Activated CD8-positive, alpha-beta memory T cell treated with anti-CD3 and anti-CD28 coated beads, Interleukin-2, amount 10 ng/mL, durations not matched to agents 7 days and 5 days (primary cell): ENCODE data around the gene PDLIM1. TPM values are rescaled to one million over a fixed set of nuclear protein-coding genes. Genes with fewer than 3 reads are reported as not detected.

ENCODE experiments used
- ATAC-seq: fragments of 150-1000 bp; cut with Tn5 transposase; one replicate; pipeline ENCODE4 v1.10.0; 2021; ENCODE audit warnings: moderate library complexity
- CTCF ChIA-PET: fragments of 350-600 bp; sonication (Branson Sonifier 250); formaldehyde crosslinking; loops from one replicate; lab custom pipeline; 2021; ENCODE audit warnings: antibody characterized with exemption; lab: Charles Lee
- DNase-seq: peaks from one replicate; pipeline ENCODE4 v3.0.0-alpha.2; 2020
- H3K27ac Mint-ChIP-seq: one replicate; pipeline ENCODE4 v1.8.0; 2021; ENCODE audit warnings: mild to moderate bottlenecking, mixed read lengths
- H3K27me3 Mint-ChIP-seq: one replicate; pipeline ENCODE4 v1.8.0; 2021; ENCODE audit warnings: mixed read lengths
- H3K36me3 Mint-ChIP-seq: one replicate; pipeline ENCODE4 v1.8.0; 2021; ENCODE audit warnings: mild to moderate bottlenecking, mixed read lengths
- H3K4me1 Mint-ChIP-seq: one replicate; pipeline ENCODE4 v1.8.0; 2021; ENCODE audit warnings: mixed read lengths
- H3K4me3 Mint-ChIP-seq: one replicate; pipeline ENCODE4 v1.8.0; 2021; ENCODE audit warnings: mild to moderate bottlenecking, moderate library complexity, mixed read lengths
- H3K9me3 Mint-ChIP-seq: one replicate; pipeline ENCODE4 v1.8.0; 2022; ENCODE audit warnings: low read depth, mixed read lengths
- total RNA-seq, 2 experiments: library from RNA; stranded (reverse); gene quantifications; one replicate each; pipeline ENCODE4 v1.2.3, GENCODE V29; 2021

Gene PDLIM1
- total RNA-seq, 2 experiments from 2014 or later: 4.8 to 22.7 TPM

DNA sequence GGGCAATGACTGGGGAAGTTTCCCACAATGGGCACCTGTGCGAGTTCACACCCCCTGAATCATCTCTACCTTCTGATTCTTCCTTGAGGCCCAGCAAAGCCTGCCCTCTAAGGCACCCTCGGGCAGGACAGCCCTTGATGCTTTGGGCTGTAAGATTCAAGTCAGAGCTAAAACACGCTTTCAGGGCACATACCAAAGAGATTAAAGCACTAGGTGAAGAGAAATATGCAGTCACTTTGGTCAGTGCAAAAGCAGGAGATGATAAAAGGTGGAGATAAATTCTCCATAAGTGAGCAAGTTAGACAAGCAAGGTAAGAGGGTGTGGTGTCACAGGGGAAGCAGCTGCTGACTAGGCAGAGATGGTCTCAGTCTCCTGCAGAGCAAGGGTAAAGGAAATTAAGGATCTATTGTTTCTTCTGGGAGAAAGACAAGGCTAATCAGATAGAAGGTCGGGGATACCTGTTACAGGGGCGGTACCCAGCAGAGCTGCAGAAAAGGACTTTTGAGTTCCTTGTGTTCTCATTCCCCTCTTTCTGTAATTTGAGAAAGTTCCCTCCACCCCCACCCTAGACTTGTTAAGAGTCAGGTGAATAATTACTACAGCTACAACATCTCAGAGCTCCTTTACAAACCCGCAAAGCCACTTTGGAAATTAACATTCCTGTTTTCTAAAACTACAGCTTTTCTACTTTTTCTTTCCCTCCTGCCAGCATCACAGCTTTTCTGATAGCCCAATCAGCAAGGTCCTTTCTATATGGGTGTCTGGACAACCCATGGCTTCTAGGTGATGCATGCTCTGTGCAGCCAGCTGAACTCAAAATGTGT is 26.4 kb downstream of the PDLIM1 start:
- no peak overlapping the region for H3K27ac Mint-ChIP-seq
- CTCF ChIA-PET: interaction anchor here (1.0 to 1.6 kb wide), 2 partner anchors 99 to 131 kb away, joined by 3 to 8 read pairs; no protein-coding TSS in a partner anchor
- peaks cover 1% of the 10 kb centered on the region for H3K36me3 Mint-ChIP-seq
- no peaks in the 10 kb centered on the region for H3K4me1 Mint-ChIP-seq
- peaks cover 8% of the 10 kb centered on the region for H3K27me3 Mint-ChIP-seq
- DNase-seq (no peak), ATAC-seq (no peak)
- no peaks in the 10 kb centered on the region for H3K9me3 Mint-ChIP-seq
- no peak overlapping the region for H3K4me3 Mint-ChIP-seq

DNA sequence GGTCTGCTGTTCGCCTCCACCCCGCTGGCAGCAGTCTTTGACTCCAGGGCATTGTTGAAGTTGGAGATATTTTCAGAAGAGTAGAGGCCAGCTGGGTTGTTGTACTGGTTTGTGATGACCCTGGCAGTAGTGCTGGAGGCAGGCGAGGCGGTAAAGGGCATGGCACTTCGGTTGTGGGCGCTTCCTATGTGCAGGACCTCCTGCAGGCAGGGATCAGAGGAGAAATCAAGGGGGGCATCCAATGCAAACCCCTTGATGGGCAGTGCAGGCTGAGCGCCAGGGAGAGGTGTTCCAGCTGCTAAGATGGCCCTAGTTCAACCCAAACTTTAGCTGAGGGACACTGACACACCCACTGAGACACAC is 27.0 kb downstream of the PDLIM1 start:
- peaks cover 8% of the 10 kb centered on the region for H3K27me3 Mint-ChIP-seq
- H3K27ac Mint-ChIP-seq: no peak overlapping the region
- no peak for ATAC-seq
- H3K4me3 Mint-ChIP-seq: no peak overlapping the region
- no peak for DNase-seq
- no peaks in the 10 kb centered on the region for H3K9me3 Mint-ChIP-seq
- no peaks in the 10 kb centered on the region for H3K4me1 Mint-ChIP-seq
- CTCF ChIA-PET: interaction anchor here (1.6 kb wide), 1 partner anchor 99 kb away, joined by 8 read pairs; no protein-coding TSS in a partner anchor
- peaks cover 1% of the 10 kb centered on the region for H3K36me3 Mint-ChIP-seq

DNA sequence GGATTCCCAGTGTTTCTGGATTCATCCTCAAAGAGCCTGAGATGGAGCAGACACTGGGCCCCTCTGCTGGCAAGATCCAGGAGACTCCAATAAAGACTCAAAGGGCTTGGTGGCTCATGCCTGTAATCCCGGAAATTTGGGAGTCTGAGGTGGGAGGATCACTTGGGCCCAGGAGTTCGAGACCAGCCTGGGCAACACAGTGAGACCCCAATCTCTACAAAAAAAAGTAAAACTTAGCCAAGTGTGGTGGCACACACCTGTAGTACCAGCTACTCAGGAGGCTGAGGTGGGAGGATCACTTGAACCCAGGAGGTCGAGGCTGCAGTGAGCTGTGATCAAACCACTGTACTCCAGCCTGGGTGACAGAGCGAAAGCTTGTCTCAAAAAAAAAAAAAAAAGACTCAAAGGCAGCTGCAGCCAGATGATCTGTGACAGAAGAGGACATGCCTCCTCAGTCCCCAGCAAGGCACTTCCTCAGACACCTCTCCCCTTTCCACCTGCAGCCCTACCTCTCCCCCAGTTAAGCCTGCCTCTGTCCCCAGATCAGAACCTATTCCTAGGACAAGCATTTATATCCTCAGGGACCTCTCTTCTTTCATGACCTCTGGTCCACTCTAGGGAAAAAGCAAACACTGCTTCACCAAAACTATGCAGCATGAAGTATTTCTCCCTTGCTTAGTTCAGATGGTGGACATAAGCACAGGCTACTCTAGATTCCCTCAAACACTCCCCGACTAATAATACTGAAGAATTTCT is 27.9 kb downstream of the PDLIM1 start:
- peaks cover 8% of the 10 kb centered on the region for H3K27me3 Mint-ChIP-seq
- no peaks in the 10 kb centered on the region for H3K9me3 Mint-ChIP-seq
- no peak overlapping the region for H3K4me3 Mint-ChIP-seq
- ATAC-seq (no peak), DNase-seq (no peak)
- H3K4me1 Mint-ChIP-seq: no peaks in the 10 kb centered on the region
- no peak overlapping the region for H3K27ac Mint-ChIP-seq
- H3K36me3 Mint-ChIP-seq: no peaks in the 10 kb centered on the region
- CTCF ChIA-PET: no interaction called here

DNA sequence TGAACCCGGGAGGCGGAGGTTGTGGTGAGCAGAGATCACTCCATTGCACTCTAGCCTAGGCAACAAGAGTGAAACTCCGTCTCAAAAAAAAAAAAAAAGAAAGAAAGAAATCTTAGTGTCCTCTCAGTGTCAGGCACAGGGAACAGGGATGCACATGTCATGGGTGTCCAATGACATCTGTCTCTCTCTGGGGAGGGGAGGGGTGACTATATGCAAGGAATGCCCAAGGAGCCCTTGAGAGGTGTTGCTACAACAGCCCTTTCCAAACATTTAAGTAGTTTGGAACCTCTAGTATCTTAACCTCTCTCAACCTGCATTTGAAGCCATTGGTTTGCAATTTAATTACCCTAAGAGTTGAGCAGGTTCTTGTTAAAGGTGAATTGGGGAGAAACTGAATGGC is 28.9 kb downstream of the PDLIM1 start:
- Mint-ChIP-seq H3K4me1 (no peaks in the 10 kb centered on the region), H3K36me3 (peaks cover 2% of the 10 kb centered on the region), H3K4me3 (no peak overlapping the region), H3K27ac (no peak overlapping the region), H3K27me3 (peaks cover 8% of the 10 kb centered on the region), H3K9me3 (no peaks in the 10 kb centered on the region)
- no peak for ATAC-seq
- no peak for DNase-seq
- CTCF ChIA-PET: no interaction called here

DNA sequence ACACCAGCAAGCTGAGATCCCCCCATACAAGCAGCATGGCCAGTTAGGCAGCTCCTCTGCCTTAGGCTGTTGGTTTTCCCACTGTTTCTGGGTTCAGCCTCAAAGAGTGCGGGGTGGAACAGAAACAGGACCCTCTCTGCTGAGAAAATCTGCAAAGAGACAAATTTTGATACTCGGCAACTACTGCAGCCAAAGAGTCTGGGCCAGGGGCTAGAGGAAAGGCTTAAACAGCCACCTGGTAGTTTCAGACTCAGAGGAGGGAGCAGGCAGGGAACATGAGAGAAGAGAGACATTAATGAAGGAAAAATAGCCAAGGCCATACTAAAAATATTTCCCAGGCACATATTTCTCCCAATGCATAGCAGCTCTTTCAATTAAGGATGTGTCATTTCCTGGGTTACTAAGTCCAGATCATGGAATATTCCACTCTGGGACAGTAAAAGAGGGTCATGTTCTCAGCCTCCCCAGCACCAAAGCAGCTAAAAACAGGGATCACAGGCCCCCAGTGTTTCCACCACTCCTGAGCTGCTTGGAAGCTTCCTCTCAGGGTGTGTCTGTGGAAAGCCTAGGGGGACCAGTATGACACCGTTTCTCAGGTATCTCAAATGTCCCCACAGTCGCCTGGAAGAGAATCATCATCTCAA is 29.8 kb downstream of the PDLIM1 start:
- peaks cover 7% of the 10 kb centered on the region for H3K27me3 Mint-ChIP-seq
- H3K9me3 Mint-ChIP-seq: no peaks in the 10 kb centered on the region
- ATAC-seq: no peak

DNA sequence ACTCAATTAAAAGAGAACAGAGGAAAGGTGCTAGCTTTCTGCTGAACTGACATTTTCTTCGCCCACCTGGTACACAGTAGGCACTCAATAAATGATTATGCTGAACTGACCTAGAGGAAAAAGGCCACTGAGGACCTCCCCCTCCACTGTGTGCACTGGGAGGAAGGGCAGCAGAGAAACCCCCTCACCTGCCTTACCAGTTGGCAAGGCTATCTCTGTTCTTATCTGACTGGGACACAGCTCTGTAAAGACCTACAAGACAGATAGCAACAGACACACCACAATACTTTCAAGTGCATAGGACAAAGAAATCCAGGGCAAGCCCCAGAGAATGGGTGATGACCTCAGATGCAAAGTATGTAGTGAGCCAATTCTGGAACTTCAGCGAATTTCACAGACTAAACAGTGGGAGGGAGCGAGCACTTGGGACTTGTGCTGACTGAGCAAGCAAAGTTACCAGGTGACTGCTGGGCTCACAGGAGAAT is 30.4 kb downstream of the PDLIM1 start:
- CTCF ChIA-PET: no interaction called here

More for the DNA sequence above, 29.8 kb downstream of the PDLIM1 start:
- Mint-ChIP-seq H3K4me1 (no peaks in the 10 kb centered on the region), H3K4me3 (no peak overlapping the region), H3K27ac (no peak overlapping the region), H3K36me3 (peaks cover 7% of the 10 kb centered on the region)
- no peak for DNase-seq
- CTCF ChIA-PET: no interaction called here

DNA sequence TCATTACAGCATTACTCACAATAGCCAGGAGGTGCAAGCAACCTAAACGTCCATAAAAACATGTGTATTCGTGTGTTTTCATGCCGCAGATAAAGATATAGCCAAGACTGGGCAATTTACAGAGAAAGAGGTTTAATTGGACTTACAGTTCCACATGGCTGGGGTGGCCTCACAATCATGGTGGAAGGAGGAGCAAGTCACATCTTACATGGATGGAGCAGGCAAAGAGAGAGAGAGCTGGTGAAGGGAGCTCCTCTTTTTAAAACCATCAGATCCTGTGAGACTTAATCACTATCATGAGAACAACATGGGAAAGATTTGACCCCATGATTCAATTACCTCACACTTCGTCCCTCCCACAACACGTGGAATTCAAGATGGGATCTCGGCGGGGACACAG is 33.0 kb downstream of the PDLIM1 start:
- Mint-ChIP-seq H3K27ac (no peak overlapping the region), H3K4me1 (peaks cover 17% of the 10 kb centered on the region), H3K27me3 (peaks cover 13% of the 10 kb centered on the region), H3K9me3 (peaks cover 4% of the 10 kb centered on the region), H3K4me3 (no peak overlapping the region), H3K36me3 (peaks cover 12% of the 10 kb centered on the region)
- ATAC-seq: no peak
- CTCF ChIA-PET: interaction anchor here (1.3 to 2.8 kb wide), 2 partner anchors 11 to 107 kb away, joined by 4 to 14 read pairs; no protein-coding TSS in a partner anchor
- no peak for DNase-seq

More for the DNA sequence above, 30.4 kb downstream of the PDLIM1 start:
- DNase-seq (no peak), ATAC-seq (no peak)
- Mint-ChIP-seq H3K4me3 (no peak overlapping the region), H3K27me3 (peaks cover 11% of the 10 kb centered on the region), H3K4me1 (peaks cover 5% of the 10 kb centered on the region), H3K36me3 (peaks cover 12% of the 10 kb centered on the region), H3K9me3 (peaks cover 4% of the 10 kb centered on the region), H3K27ac (no peak overlapping the region)

DNA sequence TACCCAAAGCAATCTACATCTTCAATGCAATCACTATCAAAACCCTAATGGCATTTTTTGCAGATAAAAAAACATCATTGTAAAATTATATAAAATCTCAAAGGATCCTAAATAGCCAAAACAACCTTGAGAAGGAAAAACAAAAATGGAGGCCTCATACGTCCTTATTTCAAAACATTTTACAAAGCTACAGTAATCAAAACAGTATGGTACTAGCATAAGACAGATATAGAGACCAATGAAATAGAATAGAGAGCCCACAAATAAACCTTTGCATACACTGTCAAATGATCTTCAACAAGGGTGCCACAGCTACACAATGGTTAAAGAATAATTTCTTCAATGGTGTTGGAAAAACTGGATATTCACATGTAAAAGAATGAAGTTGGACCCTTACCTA is 34.5 kb downstream of the PDLIM1 start:
- Mint-ChIP-seq H3K4me3 (no peak overlapping the region), H3K36me3 (peaks cover 12% of the 10 kb centered on the region), H3K27ac (no peak overlapping the region), H3K9me3 (peaks cover 4% of the 10 kb centered on the region), H3K27me3 (peaks cover 27% of the 10 kb centered on the region), H3K4me1 (peaks cover 17% of the 10 kb centered on the region)
- no peak for ATAC-seq
- CTCF ChIA-PET: interaction anchor here (2.8 kb wide), 1 partner anchor 10 kb away, joined by 14 read pairs; no protein-coding TSS in a partner anchor
- DNase-seq: no peak

DNA sequence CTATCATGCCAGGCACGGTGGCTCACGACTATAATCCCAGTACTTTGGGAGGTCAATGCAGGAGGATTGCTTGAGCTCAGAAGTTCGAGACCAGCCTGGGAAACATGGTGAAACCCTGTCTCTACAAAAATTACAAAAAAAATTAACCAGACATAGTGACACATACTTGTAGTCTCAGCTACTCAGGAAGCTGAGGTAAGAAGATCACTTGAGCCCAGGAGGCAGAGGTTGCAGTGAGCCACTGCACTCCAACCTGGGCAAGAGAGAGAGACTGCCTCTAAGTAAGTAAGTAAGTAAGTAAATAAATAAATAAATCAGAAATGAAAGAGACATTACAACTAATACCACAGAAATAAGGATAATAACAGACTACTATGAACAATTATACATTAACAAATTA is 36.2 kb downstream of the PDLIM1 start:
- Mint-ChIP-seq H3K4me1 (peaks cover 17% of the 10 kb centered on the region), H3K27me3 (peaks cover 30% of the 10 kb centered on the region), H3K36me3 (peaks cover 12% of the 10 kb centered on the region), H3K4me3 (no peak overlapping the region), H3K9me3 (peaks cover 4% of the 10 kb centered on the region), H3K27ac (peak overlapping the region; percentile 16)
- no peak for DNase-seq
- CTCF ChIA-PET: interaction anchor here (0.8 to 1.0 kb wide), 2 partner anchors 11 to 108 kb away, joined by 3 to 5 read pairs; no protein-coding TSS in a partner anchor
- ATAC-seq: peak; percentile 63

DNA sequence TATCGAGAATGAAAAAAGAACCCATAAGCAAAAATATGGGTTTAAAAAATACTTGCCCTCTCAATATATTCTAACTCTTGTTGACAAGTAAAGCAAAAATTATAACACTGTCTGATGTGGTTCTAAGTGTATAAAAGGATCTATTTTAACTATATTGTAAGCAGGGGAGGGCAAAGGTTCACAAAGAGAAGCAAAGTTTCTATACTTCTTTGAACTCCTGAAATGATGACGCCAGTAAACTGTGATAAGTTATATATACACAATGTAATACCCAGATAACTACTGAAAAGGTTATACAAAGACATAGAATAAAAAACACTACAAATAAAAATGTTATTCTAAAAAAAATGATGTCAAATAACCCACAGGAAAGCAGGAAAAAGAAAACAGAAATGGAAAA is 37.1 kb downstream of the PDLIM1 start:
- peaks cover 4% of the 10 kb centered on the region for H3K9me3 Mint-ChIP-seq
- peaks cover 17% of the 10 kb centered on the region for H3K4me1 Mint-ChIP-seq
- no peak for DNase-seq
- H3K4me3 Mint-ChIP-seq: no peak overlapping the region
- H3K27me3 Mint-ChIP-seq: peaks cover 30% of the 10 kb centered on the region
- H3K27ac Mint-ChIP-seq: no peak overlapping the region
- peaks cover 12% of the 10 kb centered on the region for H3K36me3 Mint-ChIP-seq
- ATAC-seq: no peak
- CTCF ChIA-PET: no interaction called here

DNA sequence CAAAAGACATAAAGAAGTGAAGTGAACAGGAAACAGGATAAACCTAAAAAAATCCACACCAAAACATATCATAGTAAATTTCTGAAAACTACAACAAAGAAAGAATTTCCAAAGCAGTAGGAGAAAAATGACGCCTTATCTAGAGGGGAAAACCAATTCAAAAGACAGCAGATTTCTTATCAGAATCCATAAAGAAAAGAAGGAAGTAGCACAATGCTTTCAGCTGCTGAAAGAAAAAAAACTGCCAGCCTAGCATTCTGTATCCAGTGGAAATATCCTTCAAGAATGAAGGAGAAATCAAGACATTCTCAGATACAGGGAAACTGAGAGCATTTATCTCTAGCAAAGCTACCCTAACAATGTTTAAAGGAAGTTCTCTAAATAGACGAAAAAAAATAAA is 37.8 kb downstream of the PDLIM1 start:
- Mint-ChIP-seq H3K4me3 (no peak overlapping the region), H3K4me1 (peaks cover 17% of the 10 kb centered on the region), H3K27ac (no peak overlapping the region), H3K36me3 (peaks cover 12% of the 10 kb centered on the region), H3K9me3 (peaks cover 4% of the 10 kb centered on the region), H3K27me3 (peaks cover 30% of the 10 kb centered on the region)
- CTCF ChIA-PET: no interaction called here
- ATAC-seq (no peak), DNase-seq (no peak)

DNA sequence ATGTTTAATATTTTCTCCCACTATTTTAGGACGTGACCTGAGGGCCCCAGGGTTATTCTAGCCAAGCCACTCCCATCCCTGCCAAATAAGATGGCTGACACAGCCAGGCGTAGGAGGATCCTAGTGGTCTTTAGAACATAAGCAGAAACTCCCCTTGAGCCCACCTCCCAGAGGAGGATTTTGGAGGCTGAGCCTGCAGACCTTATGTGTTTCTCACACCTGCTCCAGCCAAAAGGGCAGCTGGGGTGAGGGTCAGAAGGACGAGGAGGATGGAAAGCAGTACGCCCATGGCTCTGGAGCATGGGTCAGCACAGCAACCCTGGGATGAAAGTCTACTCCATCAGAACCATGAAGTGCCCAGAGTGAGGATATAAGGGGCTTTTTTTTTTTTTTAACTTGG is 39.9 kb downstream of the PDLIM1 start:
- H3K4me1 Mint-ChIP-seq: peaks cover 33% of the 10 kb centered on the region
- CTCF ChIA-PET: no interaction called here
- no peak overlapping the region for H3K27ac Mint-ChIP-seq
- ATAC-seq (no peak), DNase-seq (no peak)
- H3K9me3 Mint-ChIP-seq: peaks cover 3% of the 10 kb centered on the region
- H3K4me3 Mint-ChIP-seq: no peak overlapping the region
- H3K27me3 Mint-ChIP-seq: peaks cover 26% of the 10 kb centered on the region
- peaks cover 4% of the 10 kb centered on the region for H3K36me3 Mint-ChIP-seq

DNA sequence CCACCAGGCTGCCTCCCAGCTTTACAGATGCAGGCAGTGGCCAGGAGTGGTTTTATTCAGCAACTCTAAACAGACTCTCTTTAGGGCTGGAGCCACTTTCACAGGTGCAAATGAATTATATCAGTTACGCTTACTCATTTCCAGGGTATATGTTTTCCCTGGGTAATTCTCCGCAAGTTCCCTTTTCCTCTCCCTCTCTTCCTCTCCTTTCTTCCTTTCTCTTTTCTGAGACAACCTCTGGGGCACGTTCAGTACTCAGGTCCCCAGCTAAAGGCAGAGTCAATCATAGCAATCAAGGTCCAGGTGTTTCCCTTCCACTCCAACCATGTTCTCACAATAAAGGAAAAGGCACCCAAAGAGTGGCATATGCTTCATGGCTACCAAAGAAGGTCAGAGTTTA is 41.3 kb downstream of the PDLIM1 start:
- Mint-ChIP-seq H3K4me3 (no peak overlapping the region), H3K36me3 (peaks cover 2% of the 10 kb centered on the region), H3K27ac (no peak overlapping the region), H3K27me3 (peaks cover 24% of the 10 kb centered on the region), H3K9me3 (no peaks in the 10 kb centered on the region), H3K4me1 (peaks cover 35% of the 10 kb centered on the region)
- no peak for DNase-seq
- CTCF ChIA-PET: interaction anchor here (1.5 kb wide), 1 partner anchor 113 kb away, joined by 8 read pairs; no protein-coding TSS in a partner anchor
- ATAC-seq: no peak
